NCI-H128 (cell line): ENCODE results near the gene SRM.
"Not testable (repeated sequence)": the region's sequence is repeated elsewhere in the genome, so short reads cannot be mapped to it uniquely, and the experiment has no call there.

ENCODE experiments used
- DNase-seq: peaks from one replicate; lab custom pipeline; 2025; ENCODE audit not compliant: unreplicated experiment; lab: John Stamatoyannopoulos, UW

Gene SRM

DNA sequence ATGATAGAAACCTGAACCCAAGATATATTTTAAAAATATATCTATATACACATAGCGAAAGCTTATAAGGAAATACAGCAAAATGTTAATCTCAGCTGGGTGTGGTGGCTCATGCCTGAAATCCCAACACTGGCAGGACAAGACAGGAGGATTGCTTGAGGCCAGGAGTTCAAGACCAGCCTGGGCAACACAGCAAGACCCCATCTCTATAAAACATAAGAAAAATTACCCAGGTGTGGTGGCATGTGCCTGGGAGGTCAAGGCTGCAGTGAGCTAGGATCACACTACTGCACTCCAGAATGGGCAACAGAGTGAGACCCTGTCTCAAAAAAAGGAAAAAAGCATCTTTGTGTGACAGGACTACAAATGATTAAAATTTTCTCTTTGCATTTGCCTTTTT lies 6.0 kb upstream of the SRM start:
- DNase-seq = no peak

GRCh38 chr1:11064942-11065341 lies 5.1 kb upstream of the SRM start:
- no peak for DNase-seq

- DNase-seq = not testable (repeated sequence)
Measured at GRCh38 chr1:11063937-11064537, 4.2 kb upstream of the SRM start.

DNA sequence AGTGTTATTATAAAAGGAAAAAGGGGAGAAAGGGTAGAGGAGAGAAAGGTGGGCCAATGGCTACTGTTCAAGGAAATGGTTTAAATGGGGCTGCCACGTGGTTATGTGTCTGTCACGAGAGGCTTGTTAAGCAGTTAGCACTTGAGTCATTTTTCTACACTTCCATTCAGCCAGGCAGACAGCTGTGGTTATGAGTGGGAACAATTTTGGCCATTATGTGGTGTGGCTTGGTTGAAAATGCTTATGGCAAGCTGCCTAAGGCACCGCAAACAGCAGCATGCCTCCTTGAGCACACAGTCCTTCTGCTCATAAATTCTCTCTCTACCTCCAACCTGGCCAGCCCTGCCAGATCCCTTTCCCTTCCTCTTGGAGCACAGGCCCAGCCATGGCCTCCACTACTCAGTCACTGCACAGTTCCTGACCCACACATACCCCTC lies 3.2 kb upstream of the SRM start:
- no peak for DNase-seq

DNA sequence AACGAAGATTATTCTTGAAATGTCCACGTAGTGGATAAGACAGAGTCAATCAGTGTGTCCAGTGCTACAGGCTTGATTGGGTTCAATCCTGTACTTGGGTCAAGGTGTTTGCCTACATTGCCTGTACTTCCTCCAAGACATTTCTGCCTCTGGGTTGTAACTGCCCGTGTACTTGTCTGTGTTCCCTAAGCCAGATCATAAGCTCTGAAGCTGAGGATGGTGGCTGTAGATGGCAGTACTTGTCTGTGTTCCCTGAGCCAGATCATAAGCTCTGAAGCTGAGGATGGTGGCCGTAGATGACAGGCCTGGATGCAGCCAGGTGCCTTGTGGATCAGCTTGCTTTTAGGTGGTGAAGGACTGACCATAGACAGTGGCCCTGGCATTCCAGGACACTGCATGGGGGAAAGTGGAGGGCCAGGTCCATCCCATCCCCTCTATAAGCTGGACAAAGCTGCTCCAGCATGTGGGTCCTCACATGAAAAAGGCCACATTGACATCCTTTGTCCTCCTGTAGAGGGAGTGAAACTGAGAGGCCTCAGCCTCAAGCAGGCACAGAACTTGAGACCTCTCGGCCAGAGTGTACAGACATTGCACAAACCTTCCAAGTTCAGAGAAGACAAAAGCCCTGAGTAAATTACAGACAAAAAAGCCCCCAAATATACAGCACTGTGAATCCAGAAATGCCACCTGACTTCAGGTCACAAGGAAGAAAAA lies 2.0 kb upstream of the SRM start:
- DNase-seq = no peak

- DNase-seq = no peak
Measured at GRCh38 chr1:11059155-11059967, 457 bp downstream of the SRM start.

GRCh38 chr1:11058595-11059154 lies 1.1 kb downstream of the SRM start:
- no peak for DNase-seq

- no peak for DNase-seq
Measured at GRCh38 chr1:11058026-11058425, 1.8 kb downstream of the SRM start.

DNA sequence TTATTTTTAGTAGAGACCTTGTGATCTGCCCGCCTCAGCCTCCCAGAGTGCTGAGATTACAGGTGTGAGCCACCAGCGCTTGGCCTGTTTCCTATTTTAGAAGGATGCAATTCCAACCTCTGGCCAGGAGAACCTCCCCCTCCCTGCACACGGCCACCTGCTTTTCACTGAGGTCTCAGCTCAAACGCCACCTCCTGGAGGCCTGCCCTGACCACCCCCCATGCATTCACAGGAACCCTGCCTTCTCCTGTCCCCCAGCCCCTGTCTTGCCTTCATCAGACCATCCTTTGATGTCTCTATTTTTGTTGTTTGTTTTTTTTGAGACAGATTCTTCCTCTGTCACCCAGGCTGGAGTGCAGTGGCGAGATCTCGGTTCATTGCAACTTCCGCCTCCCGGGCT lies 2.3 kb downstream of the SRM start:
- DNase-seq = no peak

- DNase-seq = no peak
Measured at GRCh38 chr1:11056504-11056903, 3.3 kb downstream of the SRM start.

DNA sequence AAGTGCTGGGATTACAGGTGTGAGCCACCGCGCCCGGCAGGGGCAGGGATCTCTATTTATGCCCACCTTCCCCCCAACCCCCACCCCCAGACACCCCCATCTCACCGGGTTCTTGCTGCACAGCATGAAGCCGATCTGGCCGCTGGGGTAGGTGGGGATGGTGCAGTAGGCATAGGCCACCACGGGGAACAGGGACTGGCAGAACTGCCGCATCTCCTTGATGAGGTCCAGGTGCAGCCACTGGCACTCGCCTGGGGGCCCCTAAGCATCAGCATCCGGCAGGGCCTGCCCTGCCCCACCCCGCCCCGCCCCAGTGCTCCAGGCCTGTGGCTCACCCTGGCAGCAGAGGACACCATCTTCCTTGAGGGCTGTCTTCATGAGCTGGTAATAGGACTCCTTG lies 4.1 kb downstream of the SRM start:
- no peak for DNase-seq

- peak; percentile 32 for DNase-seq
Measured at GRCh38 chr1:11054666-11055065, 5.2 kb downstream of the SRM start.

DNA sequence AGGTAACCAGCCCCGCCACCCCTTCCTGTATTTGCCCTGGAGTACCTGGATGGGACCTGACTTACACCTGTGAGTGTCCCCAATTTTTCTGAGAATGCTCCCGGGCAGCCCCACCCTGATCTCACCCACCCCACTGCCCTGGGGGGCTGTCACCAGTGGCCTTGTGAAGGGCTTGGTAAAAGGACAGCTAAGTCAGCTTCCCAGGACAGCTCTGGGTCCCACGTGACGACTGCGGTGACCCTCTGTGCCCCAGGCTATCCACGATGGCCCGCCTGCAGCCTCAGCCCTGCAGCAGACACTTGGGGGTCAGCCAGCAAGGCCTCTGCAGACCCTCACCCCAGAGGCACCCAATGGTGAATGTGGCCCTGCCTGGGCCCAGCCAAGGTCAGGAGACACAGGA lies 5.6 kb downstream of the SRM start:
- no peak for DNase-seq

GRCh38 chr1:11053758-11054137 lies 6.1 kb downstream of the SRM start:
- no peak for DNase-seq

- no peak for DNase-seq
Measured at GRCh38 chr1:11052839-11053757, 6.7 kb downstream of the SRM start.

DNA sequence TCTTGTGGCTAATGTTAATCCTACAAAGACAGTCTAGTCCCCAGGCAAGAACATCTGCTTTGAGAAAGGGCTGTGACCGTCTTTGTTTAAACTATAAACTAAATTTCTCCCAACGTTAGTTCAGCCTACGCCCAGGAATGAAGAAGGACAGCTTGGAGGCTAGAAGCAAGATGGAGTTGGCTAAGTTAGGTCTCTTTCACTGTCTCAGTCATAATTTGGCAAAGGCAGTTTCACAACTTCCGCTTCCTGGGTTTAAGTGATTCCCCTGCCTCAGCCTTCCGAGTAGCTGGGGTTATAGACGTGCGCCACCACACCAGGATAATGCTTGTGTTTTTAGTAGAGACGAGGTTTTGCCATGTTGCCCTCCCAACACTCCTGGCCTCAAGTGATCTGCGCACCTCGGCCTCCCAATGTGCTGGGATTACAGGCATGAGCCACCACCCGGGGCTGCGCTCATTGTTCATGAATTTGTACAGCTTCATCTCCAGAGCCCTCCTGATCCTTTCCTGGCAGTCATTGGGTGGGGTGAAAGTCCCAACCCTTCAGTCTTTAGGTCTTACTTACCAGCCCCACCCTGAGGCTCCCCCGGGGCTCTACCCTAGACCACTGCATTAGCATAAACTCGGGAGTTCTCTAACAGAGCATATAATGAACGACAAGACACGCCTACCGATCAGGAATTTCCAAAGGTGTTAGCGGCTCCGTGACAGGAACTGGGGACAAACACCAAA lies 7.9 kb downstream of the SRM start:
- no peak for DNase-seq

- DNase-seq = not testable (repeated sequence)
Measured at GRCh38 chr1:11051121-11051520, 8.7 kb downstream of the SRM start.

DNA sequence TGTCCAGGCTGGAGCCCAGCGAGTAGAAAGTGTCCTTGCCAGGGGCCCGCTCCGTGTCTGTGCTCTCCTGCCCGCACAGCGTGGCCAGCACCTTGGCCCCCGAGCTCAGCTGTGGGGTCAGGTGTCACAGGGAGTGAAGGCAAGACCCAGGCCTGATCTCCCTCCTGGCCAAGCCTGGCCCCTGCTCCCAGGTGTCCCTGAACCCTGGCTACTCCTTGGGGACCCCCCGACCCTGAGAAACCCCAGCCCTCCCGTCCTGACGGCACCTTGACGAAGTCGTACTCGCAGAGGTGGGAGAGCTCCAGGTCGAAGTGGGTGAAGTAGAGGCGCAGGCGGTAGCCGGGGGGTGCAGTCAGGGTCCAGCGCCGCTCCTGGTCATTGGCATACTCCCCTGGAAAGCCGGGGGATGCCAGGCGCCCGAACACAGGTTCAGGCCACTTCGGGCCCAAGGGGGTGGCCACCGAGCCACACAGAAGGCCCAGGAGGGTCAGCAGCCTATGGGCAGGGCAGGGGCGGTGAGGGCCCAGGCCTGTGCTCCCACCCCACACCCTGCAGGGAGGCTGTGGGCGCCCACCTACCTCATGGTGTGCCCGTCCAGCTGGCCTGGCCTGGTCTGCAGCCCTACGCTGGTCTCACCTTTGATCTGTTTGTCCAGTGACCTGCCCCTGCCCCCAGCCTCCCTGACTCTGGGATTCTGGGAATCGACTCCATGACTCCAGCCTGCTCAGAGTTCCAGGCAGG lies 13.0 kb downstream of the SRM start, which contains the start of gene MASP2:
Gene MASP2 (minus strand): TSS at position 615 of the 741 bp plus-strand sequence. CDS start 32 bp downstream, at position 583.
- DNase-seq = no peak

DNA sequence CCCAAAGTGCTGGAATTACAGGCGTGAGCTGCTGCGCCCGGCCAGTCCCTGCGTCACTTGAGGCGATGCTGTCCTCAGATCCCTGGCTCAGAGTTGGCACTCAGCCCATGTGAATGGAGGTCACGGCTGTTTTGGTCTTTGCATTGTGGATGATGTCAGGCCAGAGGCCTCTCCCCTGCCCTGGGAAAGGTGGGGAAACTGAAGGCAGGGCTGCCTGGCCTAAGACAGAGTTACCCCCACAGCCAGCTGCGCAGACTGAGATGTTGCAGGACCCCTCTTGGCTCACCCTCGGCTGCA lies 13.6 kb downstream of the SRM start:
- DNase-seq = no peak
